ENCODE data around the gene C22orf39.

C22orf39 gene

GRCh38 chr22:19396561-19396933 lies 51.0 kb downstream of the C22orf39 start:
- no peaks in the 10 kb centered on the region for H3K4me1 ChIP-seq (ENCODE audit: low read length)
- H3K9me3 ChIP-seq (replicated peaks; ENCODE audit: insufficient read depth, low read length): no peaks in the 10 kb centered on the region
- H3K27me3 ChIP-seq (replicated peaks; ENCODE audit: insufficient read depth, low read length): no peaks in the 10 kb centered on the region
- no peak overlapping the region for H2AFZ ChIP-seq (ENCODE audit: low read length)
- H3K4me3 ChIP-seq (ENCODE audit: low read length): no peak overlapping the region
- no peaks in the 10 kb centered on the region for H3F3A ChIP-seq (ENCODE audit: insufficient read depth, low read length)
- no peak overlapping the region for H3K9ac ChIP-seq (ENCODE audit: low read length)
- H3K27ac ChIP-seq (ENCODE audit: low read length): no peak overlapping the region
- H3K79me2 ChIP-seq (ENCODE audit: low read length): peaks cover 15% of the 10 kb centered on the region; the same call in 1 of the 2 replicates
- no peak overlapping the region for H3K4me2 ChIP-seq (ENCODE audit: low read depth, low read length)
- no peaks in the 10 kb centered on the region for H4K20me1 ChIP-seq (ENCODE audit: insufficient read depth, low read length)
- no peak for DNase-seq
- H3K36me3 ChIP-seq (replicated peaks; ENCODE audit: insufficient read depth, low read length): no peaks in the 10 kb centered on the region; the same call in none of the 2 replicates
- H3K9me2 ChIP-seq (replicated peaks; ENCODE audit: insufficient read depth, low read length): no peaks in the 10 kb centered on the region
- TF ChIP-seq CTCF (IDR thresholded peaks at IDR 0.05; ENCODE audit: low read length) (no peak), EZH2phosphoT487 (IDR thresholded peaks at IDR 0.05; ENCODE audit: low read length) (no peak), EZH2 (optimal IDR thresholded peaks at IDR 0.05; ENCODE audit: low read depth, low read length) (no peak)

- H3K36me3 ChIP-seq (replicated peaks; ENCODE audit: insufficient read depth, low read length): peaks cover 5% of the 10 kb centered on the region
- H3K9ac ChIP-seq (ENCODE audit: low read length): no peak overlapping the region
- H3F3A ChIP-seq (ENCODE audit: insufficient read depth, low read length): 0 out of 2 replicates have a peak, but pooled peaks cover 3% of the 10 kb centered on the region
- no peaks in the 10 kb centered on the region for H3K9me2 ChIP-seq (replicated peaks; ENCODE audit: insufficient read depth, low read length)
- H3K79me2 ChIP-seq (ENCODE audit: low read length): peaks cover 15% of the 10 kb centered on the region; the same call in 1 of the 2 replicates
- H4K20me1 ChIP-seq (ENCODE audit: insufficient read depth, low read length): no peaks in the 10 kb centered on the region
- no peaks in the 10 kb centered on the region for H3K4me1 ChIP-seq (ENCODE audit: low read length)
- H3K4me2 ChIP-seq (ENCODE audit: low read depth, low read length): no peak overlapping the region
- DNase-seq: no peak
- H2AFZ ChIP-seq (ENCODE audit: low read length): no peak overlapping the region
- no peak overlapping the region for H3K4me3 ChIP-seq (ENCODE audit: low read length)
- no peaks in the 10 kb centered on the region for H3K9me3 ChIP-seq (replicated peaks; ENCODE audit: insufficient read depth, low read length)
- H3K27ac ChIP-seq (ENCODE audit: low read length): no peak overlapping the region
- TF ChIP-seq EZH2 (optimal IDR thresholded peaks at IDR 0.05; ENCODE audit: low read depth, low read length) (no peak), CTCF (IDR thresholded peaks at IDR 0.05; ENCODE audit: low read length) (no peak), EZH2phosphoT487 (IDR thresholded peaks at IDR 0.05; ENCODE audit: low read length) (no peak)
- H3K27me3 ChIP-seq (replicated peaks; ENCODE audit: insufficient read depth, low read length): no peaks in the 10 kb centered on the region
Observed at GRCh38 chr22:19395276-19395675, 52.2 kb downstream of the C22orf39 start.

GRCh38 chr22:19394274-19395050 lies 53.0 kb downstream of the C22orf39 start:
- no peak overlapping the region for H3K27ac ChIP-seq (ENCODE audit: low read length)
- H4K20me1 ChIP-seq (ENCODE audit: insufficient read depth, low read length): no peaks in the 10 kb centered on the region
- H3K9me2 ChIP-seq (replicated peaks; ENCODE audit: insufficient read depth, low read length): no peaks in the 10 kb centered on the region
- no peaks in the 10 kb centered on the region for H3K9me3 ChIP-seq (replicated peaks; ENCODE audit: insufficient read depth, low read length)
- no peak overlapping the region for H2AFZ ChIP-seq (ENCODE audit: low read length)
- no peaks in the 10 kb centered on the region for H3K27me3 ChIP-seq (replicated peaks; ENCODE audit: insufficient read depth, low read length)
- no peaks in the 10 kb centered on the region for H3K4me1 ChIP-seq (ENCODE audit: low read length)
- no peak overlapping the region for H3K4me3 ChIP-seq (ENCODE audit: low read length)
- DNase-seq: no peak
- TF ChIP-seq EZH2 (optimal IDR thresholded peaks at IDR 0.05; ENCODE audit: low read depth, low read length) (no peak), CTCF (IDR thresholded peaks at IDR 0.05; ENCODE audit: low read length) (no peak), EZH2phosphoT487 (IDR thresholded peaks at IDR 0.05; ENCODE audit: low read length) (no peak)
- H3F3A ChIP-seq (ENCODE audit: insufficient read depth, low read length): 0 out of 2 replicates have a peak, but pooled peaks cover 3% of the 10 kb centered on the region
- H3K4me2 ChIP-seq (ENCODE audit: low read depth, low read length): no peak overlapping the region
- peaks cover 5% of the 10 kb centered on the region for H3K36me3 ChIP-seq (replicated peaks; ENCODE audit: insufficient read depth, low read length)
- H3K9ac ChIP-seq (ENCODE audit: low read length): no peak overlapping the region
- peaks cover 15% of the 10 kb centered on the region; the same call in 1 of the 2 replicates for H3K79me2 ChIP-seq (ENCODE audit: low read length)
